ENCODE data around the gene SLC10A6. TPM values are rescaled to one million over a fixed set of nuclear protein-coding genes. Genes with fewer than 3 reads are reported as not detected.

Gene SLC10A6
- total RNA-seq, 1 experiment from 2014 or later: not detected

DNA sequence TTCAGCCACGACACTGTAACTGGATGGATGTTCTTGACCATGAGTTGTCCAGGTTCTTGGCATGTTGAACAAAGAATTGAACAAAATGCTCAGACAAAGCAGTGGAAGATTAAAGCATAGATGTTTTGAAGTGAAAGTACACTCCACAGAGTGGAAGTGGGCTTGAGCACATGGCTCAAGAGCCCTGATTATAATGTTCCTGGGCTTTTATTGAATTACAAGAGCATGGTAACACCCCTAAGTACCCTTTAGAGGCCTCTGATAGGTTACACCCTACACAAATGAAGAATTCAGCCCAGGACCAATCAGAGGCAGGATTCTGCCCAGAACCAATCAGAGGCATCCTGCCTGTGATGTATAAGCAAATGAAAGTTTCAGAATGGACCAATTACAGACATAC is 33.5 kb downstream of the SLC10A6 start:
- Histone ChIP-seq H2AK5ac (ENCODE audit: insufficient read length, low read length) (no peak overlapping the region), H4K5ac (ENCODE audit: insufficient read length, low read depth, low read length) (no peak overlapping the region), H2BK120ac (ENCODE audit: low read depth, low read length, poor library complexity, severe bottlenecking) (no peak overlapping the region), H3K9ac (ENCODE audit: extremely low read depth, insufficient read length, low read length) (no peak overlapping the region), H3K56ac (ENCODE audit: insufficient read length, low read depth, low read length) (no peak overlapping the region), H2AFZ (ENCODE audit: low read length) (no peak overlapping the region), H4K91ac (ENCODE audit: insufficient read length, low read depth, low read length) (no peak overlapping the region), H3K79me2 (ENCODE audit: insufficient read depth, low read length) (no peaks in the 10 kb centered on the region), H2BK15ac (ENCODE audit: low read depth, low read length) (no peak overlapping the region), H3K27me3 (ENCODE audit: insufficient read depth, low read length) (no peaks in the 10 kb centered on the region), H3K9me3 (ENCODE audit: control insufficient read depth, low read depth, low read length) (peaks cover 4% of the 10 kb centered on the region), H3K4ac (ENCODE audit: low read depth, low read length) (no peak overlapping the region), H3K4me2 (ENCODE audit: insufficient read depth, insufficient read length, low read length) (no peak overlapping the region), H3K79me1 (ENCODE audit: insufficient read depth, low read depth, low read length, poor library complexity, severe bottlenecking) (no peaks in the 10 kb centered on the region), H2BK12ac (ENCODE audit: insufficient read length, low read depth, low read length) (no peak overlapping the region), H3T11ph (ENCODE audit: low read length) (no peak overlapping the region), H4K20me1 (ENCODE audit: control insufficient read depth, insufficient read depth, insufficient read length) (no peaks in the 10 kb centered on the region), H3K23ac (ENCODE audit: insufficient read length, low read depth, low read length) (no peak overlapping the region), H4K8ac (replicated peaks; ENCODE audit: insufficient read length, low read depth, low read length) (no peak overlapping the region), H3K23me2 (ENCODE audit: insufficient read length, low read depth, low read length, poor library complexity, severe bottlenecking) (no peaks in the 10 kb centered on the region), H3K14ac (ENCODE audit: insufficient read depth, low read length) (no peak overlapping the region), H2BK20ac (ENCODE audit: low read depth, low read length, poor library complexity, severe bottlenecking) (no peak overlapping the region), H3K4me1 (ENCODE audit: insufficient read depth, low read length) (no peaks in the 10 kb centered on the region), H3K27ac (ENCODE audit: insufficient read length, low read depth, low read length) (no peak overlapping the region), H2BK5ac (ENCODE audit: insufficient read length, low read length) (no peak overlapping the region), H3K18ac (ENCODE audit: insufficient read length, low read depth, low read length) (no peak overlapping the region)
- Mint-ChIP-seq H3K9me3 (peaks cover 5 to 7% of the 10 kb centered on the region in 2 experiments; a peak in 2 of 5 replicates), H3K27me3 (ENCODE audit: low read depth) (no peaks in the 10 kb centered on the region), H3K36me3 (ENCODE audit: insufficient read depth in 1 of 3, low read depth in 3 of 3) (peaks cover 39 to 49% (median 43%) of the 10 kb centered on the region in 3 experiments), H3K27ac (no peak overlapping the region), H3K4me1 (peaks cover 0 to 5% of the 10 kb centered on the region in 2 experiments; a peak in 2 of 4 replicates), H3K4me3 (no peak overlapping the region)
- TF ChIP-seq, protein P1, sequence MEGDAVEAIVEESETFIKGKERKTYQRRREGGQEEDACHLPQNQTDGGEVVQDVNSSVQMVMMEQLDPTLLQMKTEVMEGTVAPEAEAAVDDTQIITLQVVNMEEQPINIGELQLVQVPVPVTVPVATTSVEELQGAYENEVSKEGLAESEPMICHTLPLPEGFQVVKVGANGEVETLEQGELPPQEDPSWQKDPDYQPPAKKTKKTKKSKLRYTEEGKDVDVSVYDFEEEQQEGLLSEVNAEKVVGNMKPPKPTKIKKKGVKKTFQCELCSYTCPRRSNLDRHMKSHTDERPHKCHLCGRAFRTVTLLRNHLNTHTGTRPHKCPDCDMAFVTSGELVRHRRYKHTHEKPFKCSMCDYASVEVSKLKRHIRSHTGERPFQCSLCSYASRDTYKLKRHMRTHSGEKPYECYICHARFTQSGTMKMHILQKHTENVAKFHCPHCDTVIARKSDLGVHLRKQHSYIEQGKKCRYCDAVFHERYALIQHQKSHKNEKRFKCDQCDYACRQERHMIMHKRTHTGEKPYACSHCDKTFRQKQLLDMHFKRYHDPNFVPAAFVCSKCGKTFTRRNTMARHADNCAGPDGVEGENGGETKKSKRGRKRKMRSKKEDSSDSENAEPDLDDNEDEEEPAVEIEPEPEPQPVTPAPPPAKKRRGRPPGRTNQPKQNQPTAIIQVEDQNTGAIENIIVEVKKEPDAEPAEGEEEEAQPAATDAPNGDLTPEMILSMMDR (conservative IDR thresholded peaks at IDR 0.05): no peak
- WGBS (ENCODE audit: extremely low coverage, insufficient read length, low lambda C conversion rate): no CpG with 5 or more reads among the region's 1 CpG
- DNase-seq: no peak

Data from H9 (cell line).